ENCODE results near the gene FABP3.

DNA sequence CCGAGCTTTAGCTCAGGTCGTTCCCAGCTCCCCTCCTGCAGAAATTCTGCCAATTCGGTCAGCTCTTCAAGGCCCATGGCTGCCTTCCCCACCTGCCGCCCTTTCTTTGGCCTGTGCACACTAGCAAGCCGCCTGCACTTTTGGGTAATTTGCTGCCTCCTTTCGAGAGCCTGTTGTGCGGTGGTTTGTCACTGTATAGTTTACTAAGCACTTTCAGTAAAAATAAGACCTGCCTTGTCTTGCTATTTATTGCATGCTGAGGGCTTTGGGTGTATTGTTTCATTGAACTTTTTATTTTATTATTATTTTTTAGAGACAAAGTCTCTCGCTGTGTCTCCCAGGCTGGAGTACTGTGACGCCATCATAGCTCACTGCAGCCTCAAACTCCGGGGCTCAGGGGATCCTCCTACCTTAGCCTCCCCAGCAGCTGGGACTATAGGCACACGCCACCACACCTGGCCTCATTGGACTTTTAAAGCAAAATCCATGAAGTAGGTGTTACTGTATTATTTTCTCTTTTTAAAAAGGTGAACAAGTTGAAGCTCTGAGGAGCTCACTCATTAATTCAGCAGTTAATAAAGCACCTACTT lies 1.1 kb upstream of the FABP3 start:
- no peak for TF ChIP-seq POLR2A (IDR thresholded peaks at IDR 0.05; ENCODE audit: low read length)
- TF ChIP-seq GATA1 (IDR thresholded peaks at IDR 0.05; ENCODE audit: low read depth, low read length) = no peak

All from erythroblast (primary cell).